HG02642 (cell line): ENCODE results near the gene NEXN.

Source experiments
- ATAC-seq: cut with Tn5 transposase; IDR thresholded peaks from one replicate; pipeline ENCODE4 v1.9.1; 2021; ENCODE audit warnings: mild to moderate bottlenecking; ENCODE audit not compliant: unreplicated experiment, poor library complexity

Gene NEXN

GRCh38 chr1:77888081-77888780 lies at the start of gene NEXN:
NEXN (plus strand) TSS chr1:77888624; CDS start chr1:77916107, 27,483 bp downstream.
- no peak for ATAC-seq

GRCh38 chr1:77841574-77841973 lies 46.9 kb upstream of the NEXN start:
- no peak for ATAC-seq

- ATAC-seq: no peak
Observed at GRCh38 chr1:77845951-77846350, 42.5 kb upstream of the NEXN start.

GRCh38 chr1:77846966-77847365 lies 41.5 kb upstream of the NEXN start:
- ATAC-seq: no peak

GRCh38 chr1:77847621-77848080 lies 40.8 kb upstream of the NEXN start:
- ATAC-seq: peak; percentile 61

- ATAC-seq: no peak
Observed at GRCh38 chr1:77850082-77850481, 38.3 kb upstream of the NEXN start.

GRCh38 chr1:77857552-77857951 lies 30.9 kb upstream of the NEXN start:
- no peak for ATAC-seq

GRCh38 chr1:77858725-77859124 lies 29.7 kb upstream of the NEXN start:
- ATAC-seq: no peak

GRCh38 chr1:77859248-77859647 lies 29.2 kb upstream of the NEXN start:
- no peak for ATAC-seq

GRCh38 chr1:77866296-77866695 lies 22.1 kb upstream of the NEXN start:
- ATAC-seq: no peak

GRCh38 chr1:77872645-77873044 lies 15.8 kb upstream of the NEXN start:
- no peak for ATAC-seq

- no peak for ATAC-seq
Observed at GRCh38 chr1:77873461-77873860, 15.0 kb upstream of the NEXN start.

- no peak for ATAC-seq
Observed at GRCh38 chr1:77874804-77875445, 13.5 kb upstream of the NEXN start.

- ATAC-seq: no peak
Observed at GRCh38 chr1:77876884-77877283, 11.5 kb upstream of the NEXN start.

- ATAC-seq: no peak
Observed at GRCh38 chr1:77881061-77881460, 7.4 kb upstream of the NEXN start.

- ATAC-seq: no peak
Observed at GRCh38 chr1:77882411-77882810, 6.0 kb upstream of the NEXN start.

GRCh38 chr1:77888781-77889642 lies 588 bp downstream of the NEXN start:
- ATAC-seq: peak; percentile 73

GRCh38 chr1:77889671-77890070 lies 1.2 kb downstream of the NEXN start:
- ATAC-seq: no peak

GRCh38 chr1:77891200-77891599 lies 2.8 kb downstream of the NEXN start:
- ATAC-seq: no peak

GRCh38 chr1:77899647-77900320 lies 11.4 kb downstream of the NEXN start:
- no peak for ATAC-seq
